Measurements from ENCODE around the gene MAFB. TPM values are rescaled to one million over a fixed set of nuclear protein-coding genes. Genes with fewer than 3 reads are reported as not detected.

MAFB gene
- total and polyA plus RNA-seq, 4 donors, result 9.7 to 12.9 (median 11.4) TPM

GRCh38 chr20:40681165-40681564 lies 7.9 kb downstream of the MAFB start:
- H3K9me3 ChIP-seq (ENCODE audit: control insufficient read depth in 4 of 4, low read length in 3 of 4), result no peaks in the 10 kb centered on the region
- no peaks in the 10 kb centered on the region for H3K36me3 ChIP-seq (ENCODE audit: control insufficient read depth in 4 of 4, insufficient read depth in 3 of 4, low read depth in 1 of 4, low read length in 3 of 4)
- WGBS, result 81% methylated on average over 1 of the region's 1 CpG
- TF ChIP-seq JUND (IDR thresholded peaks at IDR 0.05) (no peak), RXRA (IDR thresholded peaks at IDR 0.05) (no peak), YY1 (IDR thresholded peaks at IDR 0.05) (no peak), RAD21 (IDR thresholded peaks at IDR 0.05) (no peak)
- TF ChIP-seq, protein P1, sequence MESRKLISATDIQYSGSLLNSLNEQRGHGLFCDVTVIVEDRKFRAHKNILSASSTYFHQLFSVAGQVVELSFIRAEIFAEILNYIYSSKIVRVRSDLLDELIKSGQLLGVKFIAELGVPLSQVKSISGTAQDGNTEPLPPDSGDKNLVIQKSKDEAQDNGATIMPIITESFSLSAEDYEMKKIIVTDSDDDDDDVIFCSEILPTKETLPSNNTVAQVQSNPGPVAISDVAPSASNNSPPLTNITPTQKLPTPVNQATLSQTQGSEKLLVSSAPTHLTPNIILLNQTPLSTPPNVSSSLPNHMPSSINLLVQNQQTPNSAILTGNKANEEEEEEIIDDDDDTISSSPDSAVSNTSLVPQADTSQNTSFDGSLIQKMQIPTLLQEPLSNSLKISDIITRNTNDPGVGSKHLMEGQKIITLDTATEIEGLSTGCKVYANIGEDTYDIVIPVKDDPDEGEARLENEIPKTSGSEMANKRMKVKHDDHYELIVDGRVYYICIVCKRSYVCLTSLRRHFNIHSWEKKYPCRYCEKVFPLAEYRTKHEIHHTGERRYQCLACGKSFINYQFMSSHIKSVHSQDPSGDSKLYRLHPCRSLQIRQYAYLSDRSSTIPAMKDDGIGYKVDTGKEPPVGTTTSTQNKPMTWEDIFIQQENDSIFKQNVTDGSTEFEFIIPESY (IDR thresholded peaks at IDR 0.05), result no peak
- TF ChIP-seq, protein P2, sequence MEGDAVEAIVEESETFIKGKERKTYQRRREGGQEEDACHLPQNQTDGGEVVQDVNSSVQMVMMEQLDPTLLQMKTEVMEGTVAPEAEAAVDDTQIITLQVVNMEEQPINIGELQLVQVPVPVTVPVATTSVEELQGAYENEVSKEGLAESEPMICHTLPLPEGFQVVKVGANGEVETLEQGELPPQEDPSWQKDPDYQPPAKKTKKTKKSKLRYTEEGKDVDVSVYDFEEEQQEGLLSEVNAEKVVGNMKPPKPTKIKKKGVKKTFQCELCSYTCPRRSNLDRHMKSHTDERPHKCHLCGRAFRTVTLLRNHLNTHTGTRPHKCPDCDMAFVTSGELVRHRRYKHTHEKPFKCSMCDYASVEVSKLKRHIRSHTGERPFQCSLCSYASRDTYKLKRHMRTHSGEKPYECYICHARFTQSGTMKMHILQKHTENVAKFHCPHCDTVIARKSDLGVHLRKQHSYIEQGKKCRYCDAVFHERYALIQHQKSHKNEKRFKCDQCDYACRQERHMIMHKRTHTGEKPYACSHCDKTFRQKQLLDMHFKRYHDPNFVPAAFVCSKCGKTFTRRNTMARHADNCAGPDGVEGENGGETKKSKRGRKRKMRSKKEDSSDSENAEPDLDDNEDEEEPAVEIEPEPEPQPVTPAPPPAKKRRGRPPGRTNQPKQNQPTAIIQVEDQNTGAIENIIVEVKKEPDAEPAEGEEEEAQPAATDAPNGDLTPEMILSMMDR (IDR thresholded peaks at IDR 0.05; ENCODE audit: low read depth, low read length, missing input control), result no peak
- H3K4me1 ChIP-seq (ENCODE audit: control insufficient read depth in 4 of 4, insufficient read depth in 4 of 4, low read length in 3 of 4), result peaks cover 12 to 64% (median 47%) of the 10 kb centered on the region in 4 donors
- H3K27me3 ChIP-seq (ENCODE audit: control insufficient read depth in 4 of 4, insufficient read depth in 4 of 4, low read length in 3 of 4), result no peaks in the 10 kb centered on the region
- H3K9ac ChIP-seq (ENCODE audit: low read depth in 1 of 2, low read length in 2 of 2), result no peak overlapping the region
- no peak overlapping the region for H3K4me3 ChIP-seq (ENCODE audit: low read depth in 1 of 3, low read length in 3 of 3)
- no peak for DNase-seq (ENCODE audit: low spot score)
- H3K27ac ChIP-seq (ENCODE audit: low read depth in 1 of 2, low read length in 2 of 2), result no peak overlapping the region

DNA sequence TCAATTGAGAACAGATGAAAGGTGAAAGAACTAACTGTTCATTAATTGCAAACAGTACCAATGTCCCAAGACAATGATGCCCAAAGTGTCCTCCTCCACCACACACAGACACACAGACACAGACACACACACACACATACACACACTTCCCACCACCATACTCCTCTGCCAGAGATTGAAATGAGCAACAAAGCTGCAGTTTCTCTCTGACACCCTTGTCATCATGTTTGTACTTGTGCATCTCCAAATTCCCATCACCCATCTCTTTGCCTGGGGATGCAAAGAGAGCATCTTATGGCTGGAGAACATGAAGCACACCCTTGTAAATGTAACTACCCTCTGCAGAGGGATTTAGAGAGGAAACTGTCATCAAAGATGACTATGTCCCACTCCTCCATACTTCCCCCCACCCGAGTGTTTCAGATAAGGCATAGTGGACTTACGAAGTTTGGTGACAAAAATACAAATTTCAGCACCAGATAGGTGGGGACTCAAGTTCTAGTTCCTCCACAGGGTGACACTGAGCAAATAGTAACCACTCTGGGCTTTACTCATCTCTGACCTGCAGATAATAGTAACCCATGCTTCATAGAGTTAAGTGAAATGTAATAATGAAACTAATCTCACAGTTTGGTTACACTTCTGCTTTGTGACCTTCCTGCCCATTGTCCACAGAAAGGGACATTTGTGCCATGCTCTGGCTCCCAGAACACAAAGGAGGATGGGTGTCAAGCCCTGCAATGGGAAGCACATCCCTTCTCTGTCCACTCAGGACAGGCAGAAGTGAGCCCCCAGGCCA lies 8.7 kb downstream of the MAFB start:
- no peak overlapping the region for H3K4me3 ChIP-seq (ENCODE audit: low read depth in 1 of 3, low read length in 3 of 3)
- H3K36me3 ChIP-seq (ENCODE audit: control insufficient read depth in 4 of 4, insufficient read depth in 3 of 4, low read depth in 1 of 4, low read length in 3 of 4), result no peaks in the 10 kb centered on the region
- H3K9ac ChIP-seq (ENCODE audit: low read depth in 1 of 2, low read length in 2 of 2), result no peak overlapping the region
- 84% methylated on average over 2 of the region's 2 CpGs for WGBS
- no peak for DNase-seq (ENCODE audit: low spot score)
- H3K4me1 ChIP-seq (ENCODE audit: control insufficient read depth in 4 of 4, insufficient read depth in 4 of 4, low read length in 3 of 4), result peaks cover 18 to 68% (median 47%) of the 10 kb centered on the region in 4 donors
- no peak for TF ChIP-seq EGR1 (IDR thresholded peaks at IDR 0.05; ENCODE audit: low read depth in 2 of 2)
- no peak for TF ChIP-seq HNF4A (conservative IDR thresholded peaks at IDR 0.05)
- TF ChIP-seq FOXA1 (IDR thresholded peaks at IDR 0.05), result no peak
- TF ChIP-seq YY1 (IDR thresholded peaks at IDR 0.05), result no peak
- TF ChIP-seq HNF4G (IDR thresholded peaks at IDR 0.05), result no peak
- TF ChIP-seq RXRA (IDR thresholded peaks at IDR 0.05), result no peak
- TF ChIP-seq RAD21 (IDR thresholded peaks at IDR 0.05), result no peak
- TF ChIP-seq FOXA2 (IDR thresholded peaks at IDR 0.05), result no peak
- TF ChIP-seq JUND (IDR thresholded peaks at IDR 0.05), result no peak
- no peak overlapping the region for H3K27ac ChIP-seq (ENCODE audit: low read depth in 1 of 2, low read length in 2 of 2)
- H3K9me3 ChIP-seq (ENCODE audit: control insufficient read depth in 4 of 4, low read length in 3 of 4), result no peaks in the 10 kb centered on the region
- no peaks in the 10 kb centered on the region for H3K27me3 ChIP-seq (ENCODE audit: control insufficient read depth in 4 of 4, insufficient read depth in 4 of 4, low read length in 3 of 4)

- Histone ChIP-seq H3K9me3 (ENCODE audit: control insufficient read depth in 4 of 4, low read length in 3 of 4) (no peaks in the 10 kb centered on the region), H3K4me1 (ENCODE audit: control insufficient read depth in 4 of 4, insufficient read depth in 4 of 4, low read length in 3 of 4) (peaks cover 14 to 56% (median 35%) of the 10 kb centered on the region in 4 donors), H3K36me3 (ENCODE audit: control insufficient read depth in 4 of 4, insufficient read depth in 3 of 4, low read depth in 1 of 4, low read length in 3 of 4) (no peaks in the 10 kb centered on the region), H3K27ac (ENCODE audit: low read depth in 1 of 2, low read length in 2 of 2) (no peak overlapping the region), H3K27me3 (ENCODE audit: control insufficient read depth in 4 of 4, insufficient read depth in 4 of 4, low read length in 3 of 4) (no peaks in the 10 kb centered on the region), H3K4me3 (ENCODE audit: low read depth in 1 of 3, low read length in 3 of 3) (no peak overlapping the region), H3K9ac (ENCODE audit: low read depth in 1 of 2, low read length in 2 of 2) (no peak overlapping the region)
- no peak for TF ChIP-seq GABPA (IDR thresholded peaks at IDR 0.05 in 1 of 2, conservative IDR thresholded peaks at IDR 0.05 in 1 of 2)
- TF ChIP-seq REST (IDR thresholded peaks at IDR 0.05), result no peak
- TF ChIP-seq, protein P3, sequence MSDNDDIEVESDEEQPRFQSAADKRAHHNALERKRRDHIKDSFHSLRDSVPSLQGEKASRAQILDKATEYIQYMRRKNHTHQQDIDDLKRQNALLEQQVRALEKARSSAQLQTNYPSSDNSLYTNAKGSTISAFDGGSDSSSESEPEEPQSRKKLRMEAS (IDR thresholded peaks at IDR 0.05), result no peak
- no peak for TF ChIP-seq SP1 (IDR thresholded peaks at IDR 0.05)
- DNase-seq (ENCODE audit: low spot score), result no peak
- 94% methylated on average over 9 of the region's 9 CpGs for WGBS
These were observed 9.9 kb downstream of the MAFB start for GRCh38 chr20:40679184-40679583.

Measured in liver (tissue), 9 donors.